Central memory CD4-positive, alpha-beta T cell (primary cell): ENCODE data around the gene ATP5F1B.

Source experiments
- DNase-seq: peaks from one replicate; pipeline ENCODE4 v3.0.0; 2022

ATP5F1B gene

GRCh38 chr12:56645201-56645716 is 525 bp downstream of the ATP5F1B start:
- no peak for DNase-seq

GRCh38 chr12:56644654-56645053 is 1.1 kb downstream of the ATP5F1B start:
- DNase-seq = no peak

- DNase-seq = no peak
Measured at GRCh38 chr12:56641219-56641618, 4.6 kb downstream of the ATP5F1B start.

GRCh38 chr12:56637621-56638020 is 8.2 kb downstream of the ATP5F1B start:
- no peak for DNase-seq

- DNase-seq = peak; percentile 97
Measured at GRCh38 chr12:56636675-56637540, 8.9 kb downstream of the ATP5F1B start.

- peak; percentile 76 for DNase-seq
Measured at GRCh38 chr12:56635806-56636674, 9.7 kb downstream of the ATP5F1B start.

- peak; percentile 67 for DNase-seq
Measured at GRCh38 chr12:56634837-56635791, 10.7 kb downstream of the ATP5F1B start.

GRCh38 chr12:56634242-56634836 is 11.4 kb downstream of the ATP5F1B start:
- peak; percentile 14 for DNase-seq

- no peak for DNase-seq
Measured at GRCh38 chr12:56633468-56634241, 12.1 kb downstream of the ATP5F1B start.

- DNase-seq = no peak
Measured at GRCh38 chr12:56632701-56633467, 12.9 kb downstream of the ATP5F1B start.

GRCh38 chr12:56631790-56632700 is 13.7 kb downstream of the ATP5F1B start:
- DNase-seq = peak; percentile 33

- DNase-seq = peak; percentile 81
Measured at GRCh38 chr12:56630180-56630632, 15.6 kb downstream of the ATP5F1B start, which contains the start of gene BAZ2A. BAZ2A (minus strand) TSS chr12:56630326; CDS start chr12:56617530, 12,796 bp downstream.

- DNase-seq = peak; percentile 38
Measured at GRCh38 chr12:56629459-56630179, 16.2 kb downstream of the ATP5F1B start.

- DNase-seq = peak; percentile 74
Measured at GRCh38 chr12:56628671-56629458, 16.9 kb downstream of the ATP5F1B start.

- DNase-seq = no peak
Measured at GRCh38 chr12:56626701-56627100, 19.1 kb downstream of the ATP5F1B start.

- DNase-seq = no peak
Measured at GRCh38 chr12:56622535-56622934, 23.2 kb downstream of the ATP5F1B start.

- DNase-seq = no peak
Measured at GRCh38 chr12:56616925-56617324, 28.9 kb downstream of the ATP5F1B start.
